ENCODE results near the gene ZCCHC7. TPM values are rescaled to one million over a fixed set of nuclear protein-coding genes. Genes with fewer than 3 reads are reported as not detected.

Gene ZCCHC7
- total and polyA plus RNA-seq, 2 donors (not counting 3 experiments of a cell fraction or from before 2014, with no cell fraction given) = 7.4 to 14.8 TPM

DNA sequence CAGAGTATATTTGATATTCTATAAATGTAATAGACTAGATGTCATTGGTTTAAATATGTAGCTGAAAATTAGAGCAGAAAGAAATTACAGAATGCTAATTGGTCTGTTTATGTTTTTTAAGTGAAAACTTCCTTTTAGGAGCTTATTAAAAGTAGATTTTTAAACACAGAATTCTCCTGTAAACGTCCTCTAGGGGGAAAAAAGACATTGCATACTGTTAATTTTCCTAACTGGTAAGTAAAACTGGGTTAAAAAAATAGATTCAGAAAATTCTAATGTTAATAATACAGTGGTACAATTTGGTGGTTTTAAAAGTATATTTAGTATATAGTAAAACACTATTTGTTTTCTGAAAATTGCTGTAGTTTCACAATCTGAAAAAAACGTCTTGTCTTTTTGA, 59.8 kb downstream of the ZCCHC7 start:
- Histone ChIP-seq H3K9ac (replicated peaks; ENCODE audit: extremely low read depth, insufficient read depth, low read length) (no peak overlapping the region), H3K79me2 (ENCODE audit: control insufficient read depth, insufficient read depth, low read length) (no peaks in the 10 kb centered on the region), H3K4me1 (ENCODE audit: control insufficient read depth, extremely low read depth, insufficient read depth, low read length) (peaks cover under 1% of the 10 kb centered on the region), H3K9me3 (replicated peaks; ENCODE audit: control insufficient read depth, insufficient read depth, low read length) (no peaks in the 10 kb centered on the region), H3K4me2 (ENCODE audit: insufficient read depth, low read length) (no peak overlapping the region), H3K4me3 (replicated peaks in 1 of 3; ENCODE audit: insufficient read depth in 1 of 3, low read depth in 1 of 3, low read length in 3 of 3) (no peak overlapping the region), H3K27ac (ENCODE audit: insufficient read depth, low read depth, low read length) (no peak overlapping the region), H3K36me3 (ENCODE audit: control insufficient read depth in 2 of 2, extremely low read depth in 1 of 2, insufficient read depth in 2 of 2, low read length in 2 of 2) (no peaks in the 10 kb centered on the region), H3K9me1 (replicated peaks; ENCODE audit: control insufficient read depth, extremely low read depth, insufficient read depth, low read length) (no peaks in the 10 kb centered on the region), H4K20me1 (replicated peaks; ENCODE audit: control insufficient read depth, extremely low read depth, insufficient read depth, low read length) (no peaks in the 10 kb centered on the region), H2AFZ (ENCODE audit: low read depth, low read length) (no peak overlapping the region), H3K27me3 (ENCODE audit: control insufficient read depth in 2 of 2, insufficient read depth in 2 of 2, low read length in 2 of 2) (no peaks in the 10 kb centered on the region)
- intact Hi-C loops (cut with micrococcal nuclease) = no loop called here
- DNase-seq (ENCODE audit: low read depth, low spot score) (no peak), FAIRE-seq (no peak)
- BruUV-seq (replicated peaks) = no TSS peak
- POLR2A ChIA-PET = no interaction called here
- TF ChIP-seq JUN (IDR thresholded peaks at IDR 0.05; ENCODE audit: borderline replicate concordance, insufficient read depth, insufficient read length, low read depth) (no peak), EZH2 (IDR thresholded peaks at IDR 0.05; ENCODE audit: borderline replicate concordance, low read depth, low read length, severe bottlenecking) (no peak), POLR2A (IDR thresholded peaks at IDR 0.05; ENCODE audit: low read depth, low read length) (no peak), GATA2 (IDR thresholded peaks at IDR 0.05; ENCODE audit: insufficient read depth, insufficient read length, low read depth, low read length) (no peak), FOS (IDR thresholded peaks at IDR 0.05; ENCODE audit: borderline replicate concordance, insufficient read depth, low read length) (no peak), MYC (IDR thresholded peaks at IDR 0.05; ENCODE audit: low read depth, low read length) (no peak), POLR2AphosphoS5 (IDR thresholded peaks at IDR 0.05; ENCODE audit: insufficient read depth, low read depth, low read length) (no peak)
- TF ChIP-seq, protein P1, sequence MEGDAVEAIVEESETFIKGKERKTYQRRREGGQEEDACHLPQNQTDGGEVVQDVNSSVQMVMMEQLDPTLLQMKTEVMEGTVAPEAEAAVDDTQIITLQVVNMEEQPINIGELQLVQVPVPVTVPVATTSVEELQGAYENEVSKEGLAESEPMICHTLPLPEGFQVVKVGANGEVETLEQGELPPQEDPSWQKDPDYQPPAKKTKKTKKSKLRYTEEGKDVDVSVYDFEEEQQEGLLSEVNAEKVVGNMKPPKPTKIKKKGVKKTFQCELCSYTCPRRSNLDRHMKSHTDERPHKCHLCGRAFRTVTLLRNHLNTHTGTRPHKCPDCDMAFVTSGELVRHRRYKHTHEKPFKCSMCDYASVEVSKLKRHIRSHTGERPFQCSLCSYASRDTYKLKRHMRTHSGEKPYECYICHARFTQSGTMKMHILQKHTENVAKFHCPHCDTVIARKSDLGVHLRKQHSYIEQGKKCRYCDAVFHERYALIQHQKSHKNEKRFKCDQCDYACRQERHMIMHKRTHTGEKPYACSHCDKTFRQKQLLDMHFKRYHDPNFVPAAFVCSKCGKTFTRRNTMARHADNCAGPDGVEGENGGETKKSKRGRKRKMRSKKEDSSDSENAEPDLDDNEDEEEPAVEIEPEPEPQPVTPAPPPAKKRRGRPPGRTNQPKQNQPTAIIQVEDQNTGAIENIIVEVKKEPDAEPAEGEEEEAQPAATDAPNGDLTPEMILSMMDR (IDR thresholded peaks at IDR 0.05; ENCODE audit: extremely low read depth in 1 of 2, insufficient read depth in 1 of 2, low read depth in 1 of 2, low read length in 2 of 2) = no peak
- TF ChIP-seq, protein P2, sequence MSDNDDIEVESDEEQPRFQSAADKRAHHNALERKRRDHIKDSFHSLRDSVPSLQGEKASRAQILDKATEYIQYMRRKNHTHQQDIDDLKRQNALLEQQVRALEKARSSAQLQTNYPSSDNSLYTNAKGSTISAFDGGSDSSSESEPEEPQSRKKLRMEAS (IDR thresholded peaks at IDR 0.05; ENCODE audit: insufficient read depth, insufficient read length) = no peak
- CTCF ChIA-PET = interaction anchor here (1.5 to 1.6 kb wide), 2 partner anchors 10 to 17 kb away, joined by 3 to 4 read pairs; no protein-coding TSS in a partner anchor
- dilution Hi-C loops (cut with MboI; ENCODE audit: extremely low pct_ligation_motif_present, low sequenced_read_pairs) = no loop called here
